Measurements from ENCODE around the gene INO80E. TPM values are rescaled to one million over a fixed set of nuclear protein-coding genes. Genes with fewer than 3 reads are reported as not detected.

INO80E gene
- total RNA-seq, 4 donors from 2014 or later: 8.5 to 45.0 (median 24.3) TPM

- TF ChIP-seq CTCF (IDR thresholded peaks at IDR 0.05; ENCODE audit: low read depth): no peak
Measured at GRCh38 chr16:30052671-30053372, 56.8 kb downstream of the INO80E start.

- no peak for TF ChIP-seq CTCF (IDR thresholded peaks at IDR 0.05; ENCODE audit: low read depth)
Measured at GRCh38 chr16:30053376-30054015, 57.5 kb downstream of the INO80E start.

GRCh38 chr16:30054451-30054850 is 58.4 kb downstream of the INO80E start:
- no peak for TF ChIP-seq CTCF (IDR thresholded peaks at IDR 0.05; ENCODE audit: low read depth)

- TF ChIP-seq CTCF (IDR thresholded peaks at IDR 0.05; ENCODE audit: low read depth): no peak
Measured at GRCh38 chr16:30054959-30055553, 59.0 kb downstream of the INO80E start.

Other genes starting within 250 kb of the INO80E start
- under 1 TPM in 2 of 4 donors, not detected in 2; 0.17 to 0.75 TPM for gene ZG16, start 218.0 kb upstream of the INO80E start, total RNA-seq
- 10 to 100 TPM; 10.6 to 18.1 (median 16.5) TPM for gene KIF22, start 205.5 kb upstream of the INO80E start, total RNA-seq
- gene MAZ, start 189.7 kb upstream of the INO80E start, total RNA-seq: 10 to 100 TPM; 45.6 to 71.1 (median 62.7) TPM
- gene PRRT2, start 184.0 kb upstream of the INO80E start, total RNA-seq: 1 to 10 TPM in 2 of 4 donors, under 1 TPM in 1, not detected in 1; 0.19 to 3.5 (median 2.9) TPM
- gene PAGR1, start 180.1 kb upstream of the INO80E start, total RNA-seq: 10 to 100 TPM; 13.5 to 23.6 (median 19.2) TPM
- 100 to 1,000 TPM in 2 of 4 donors, 10 to 100 TPM in 2; 47.1 to 119 (median 103) TPM for gene MVP, start 175.8 kb upstream of the INO80E start, total RNA-seq
- 100 to 1,000 TPM in 1 of 4 donors, 10 to 100 TPM in 3; 57.7 to 107 (median 94.7) TPM for gene CDIPT, start 133.0 kb upstream of the INO80E start, total RNA-seq
- 1 to 10 TPM in 1 of 4 donors, under 1 TPM in 2, not detected in 1; 0.66 to 5.6 (median 0.75) TPM for gene SEZ6L2, start 96.7 kb upstream of the INO80E start, total RNA-seq
- gene ASPHD1, start 95.8 kb upstream of the INO80E start, total RNA-seq: 1 to 10 TPM in 1 of 4 donors, under 1 TPM in 2, not detected in 1; 0.44 to 3.7 (median 0.57) TPM
- gene KCTD13, start 70.0 kb upstream of the INO80E start, total RNA-seq: 10 to 100 TPM in 3 of 4 donors, 1 to 10 TPM in 1; 5.4 to 26.2 (median 23.3) TPM
- 100 to 1,000 TPM in 3 of 4 donors, 10 to 100 TPM in 1; 53.8 to 149 (median 120) TPM for gene TMEM219, start 34.2 kb upstream of the INO80E start, total RNA-seq
- gene TAOK2, start 22.4 kb upstream of the INO80E start, total RNA-seq: 10 to 100 TPM; 25.7 to 87.0 (median 31.4) TPM
- 10 to 100 TPM; 11.9 to 15.3 (median 14.2) TPM for gene HIRIP3, start 624 bp upstream of the INO80E start, total RNA-seq
- under 1 TPM in 2 of 4 donors, not detected in 2; 0.66 to 0.85 TPM for gene DOC2A, start 14.8 kb downstream of the INO80E start, total RNA-seq
- not detected for gene C16orf92, start 27.0 kb downstream of the INO80E start, total RNA-seq
- not detected for gene TLCD3B, start 35.0 kb downstream of the INO80E start, total RNA-seq
- 100 to 1,000 TPM; 526 to 986 (median 599) TPM for gene ALDOA, start 69.5 kb downstream of the INO80E start, total RNA-seq
- 10 to 100 TPM; 38.2 to 46.6 (median 43.6) TPM for gene PPP4C, start 79.8 kb downstream of the INO80E start, total RNA-seq
- 1 to 10 TPM in 1 of 4 donors, under 1 TPM in 2, not detected in 1; 0.38 to 1.2 (median 0.44) TPM for gene TBX6, start 95.7 kb downstream of the INO80E start, total RNA-seq
- gene YPEL3, start 100.0 kb downstream of the INO80E start, total RNA-seq: 100 to 1,000 TPM in 2 of 4 donors, 10 to 100 TPM in 2; 54.8 to 105 (median 96.5) TPM
- gene GDPD3, start 117.3 kb downstream of the INO80E start, total RNA-seq: 1 to 10 TPM; 2.5 to 3.6 (median 2.8) TPM
- gene MAPK3, start 127.0 kb downstream of the INO80E start, total RNA-seq: 10 to 100 TPM; 55.0 to 81.6 (median 76.9) TPM
- gene CORO1A, start 187.4 kb downstream of the INO80E start, total RNA-seq: 10 to 100 TPM; 17.5 to 72.6 (median 40.5) TPM
- 100 to 1,000 TPM; 150 to 399 (median 240) TPM for gene BOLA2B, start 197.4 kb downstream of the INO80E start, total RNA-seq
- gene SLX1A, start 197.6 kb downstream of the INO80E start, total RNA-seq: 10 to 100 TPM; 16.6 to 68.9 (median 29.6) TPM
- 10 to 100 TPM in 2 of 4 donors, 1 to 10 TPM in 2; 5.1 to 22.5 (median 14.6) TPM for gene SULT1A3, start 203.0 kb downstream of the INO80E start, total RNA-seq

Data from subcutaneous adipose tissue (tissue), 4 donors.